Progenitor cell of endocrine pancreas (in vitro differentiated cells): Measurements from ENCODE around the gene PCGF3. TPM values are rescaled to one million over a fixed set of nuclear protein-coding genes. Genes with fewer than 3 reads are reported as not detected.
A peak's percentile ranks its signal among the peaks of the same experiment; 100 is the strongest.
"Not testable (repeated sequence)": the region's sequence is repeated elsewhere in the genome, so short reads cannot be mapped to it uniquely, and the experiment has no call there.

Experiments used
- DNase-seq: peaks from one replicate; pipeline ENCODE4 v3.0.0; 2021; ENCODE audit warnings: low spot score; ENCODE audit not compliant: unreplicated experiment
- H3K27ac Mint-ChIP-seq: 2 replicates; pipeline ENCODE4 v1.8.0; 2021; ENCODE audit warnings: mild to moderate bottlenecking, moderate library complexity, mixed read lengths
- H3K27me3 Mint-ChIP-seq: 2 replicates; pipeline ENCODE4 v1.8.0; 2021; ENCODE audit warnings: mixed read lengths
- H3K36me3 Mint-ChIP-seq: 2 replicates; pipeline ENCODE4 v1.8.0; 2022; ENCODE audit warnings: mixed read lengths; ENCODE audit not compliant: insufficient read depth
- H3K4me1 Mint-ChIP-seq: 2 replicates; pipeline ENCODE4 v1.8.0; 2021; ENCODE audit warnings: low read depth, mixed read lengths
- H3K4me3 Mint-ChIP-seq: 2 replicates; pipeline ENCODE4 v1.8.0; 2021; ENCODE audit warnings: low read depth, mild to moderate bottlenecking, moderate library complexity, mixed read lengths
- H3K9me3 Mint-ChIP-seq: 2 replicates; pipeline ENCODE4 v1.8.0; 2021; ENCODE audit warnings: low read depth, mixed read lengths
- CTCF ChIP-seq: fragments of 200-600 bp; sonication (generic); IDR thresholded peaks from one replicate; pipeline ENCODE4 v1.5.0; 2021; ENCODE audit warnings: antibody characterized with exemption, mild to moderate bottlenecking; ENCODE audit not compliant: unreplicated experiment
- total RNA-seq: library from RNA; stranded (reverse); gene quantifications from 2 replicates; pipeline ENCODE4 v1.2.1, GENCODE V29; 2021

PCGF3 gene
- total RNA-seq, 1 donor from 2014 or later: 79.8 TPM

- Mint-ChIP-seq H3K27me3 (no peaks in the 10 kb centered on the region), H3K27ac (no peak overlapping the region), H3K4me3 (no peak overlapping the region), H3K9me3 (peaks cover 7% of the 10 kb centered on the region), H3K36me3 (peaks cover 41% of the 10 kb centered on the region), H3K4me1 (peaks cover 1% of the 10 kb centered on the region)
- DNase-seq: no peak
- no peak for TF ChIP-seq CTCF
Observed at GRCh38 chr4:757111-757510, 51.5 kb downstream of the PCGF3 start.

- DNase-seq, H3K4me3 Mint-ChIP-seq, H3K9me3 Mint-ChIP-seq, H3K4me1 Mint-ChIP-seq, H3K27me3 Mint-ChIP-seq: not testable (repeated sequence)
- peaks cover 52% of the 10 kb centered on the region for H3K36me3 Mint-ChIP-seq
- peak overlapping the region; percentile 6 for H3K27ac Mint-ChIP-seq
Observed at GRCh38 chr4:759810-760209, 54.2 kb downstream of the PCGF3 start.

- Mint-ChIP-seq H3K27me3 (no peaks in the 10 kb centered on the region), H3K36me3 (peaks cover 52% of the 10 kb centered on the region), H3K27ac (no peak overlapping the region), H3K4me1 (peaks cover 9% of the 10 kb centered on the region), H3K4me3 (no peak overlapping the region), H3K9me3 (peaks cover 7% of the 10 kb centered on the region)
- no peak for TF ChIP-seq CTCF
- DNase-seq: no peak
Observed at GRCh38 chr4:760616-761015, 55.0 kb downstream of the PCGF3 start.

- H3K36me3 Mint-ChIP-seq: peaks cover 55% of the 10 kb centered on the region
- DNase-seq: no peak
- peaks cover 7% of the 10 kb centered on the region for H3K9me3 Mint-ChIP-seq
- TF ChIP-seq CTCF: no peak
- no peaks in the 10 kb centered on the region for H3K27me3 Mint-ChIP-seq
- H3K27ac Mint-ChIP-seq: no peak overlapping the region
- H3K4me1 Mint-ChIP-seq: peaks cover 9% of the 10 kb centered on the region
- H3K4me3 Mint-ChIP-seq: no peak overlapping the region
Observed at GRCh38 chr4:761086-761485, 55.5 kb downstream of the PCGF3 start.

GRCh38 chr4:761739-762138, 56.1 kb downstream of the PCGF3 start:
- no peaks in the 10 kb centered on the region for H3K27me3 Mint-ChIP-seq

More at GRCh38 chr4:761739-762138, 56.1 kb downstream of the PCGF3 start:
- no peak for DNase-seq
- Mint-ChIP-seq H3K27ac (no peak overlapping the region), H3K9me3 (peaks cover 7% of the 10 kb centered on the region), H3K4me3 (no peak overlapping the region), H3K4me1 (peaks cover 9% of the 10 kb centered on the region), H3K36me3 (peaks cover 57% of the 10 kb centered on the region)
- TF ChIP-seq CTCF: no peak
